D721Med (cell line): ENCODE results near the gene YOD1.

Experiments used
- DNase-seq: peaks from one replicate; pipeline ENCODE4 v3.0.0; 2011; ENCODE audit warnings: low spot score; ENCODE audit not compliant: insufficient read length
- FAIRE-seq: peaks from 2 replicates; lab custom pipeline; 2011; peaks lifted over from hg19 to GRCh38; lab: Jason Lieb, UNC
- CTCF ChIP-seq: IDR thresholded peaks from 2 replicates; pipeline ENCODE4 v1.5.1; 2012; ENCODE audit warnings: mild to moderate bottlenecking, control low read depth; ENCODE audit not compliant: insufficient read depth; ENCODE audit errors: missing control alignments

Gene YOD1

GRCh38 chr1:207000651-207001291 lies 50.2 kb downstream of the YOD1 start:
- DNase-seq (no peak), FAIRE-seq (no peak)
- TF ChIP-seq CTCF = no peak

- FAIRE-seq = no peak
- no peak for DNase-seq
- no peak for TF ChIP-seq CTCF
These were observed 52.2 kb downstream of the YOD1 start for GRCh38 chr1:206998816-206999215.
